ENCODE measurements around the gene COPZ2.

GRCh38 chr17:48060249-48060648, 22.7 kb upstream of the COPZ2 start:
- no peak for TF ChIP-seq CTCF (IDR thresholded peaks at IDR 0.05)
- no peak for TF ChIP-seq POLR2A (IDR thresholded peaks at IDR 0.05)
